ENCODE measurements around the gene ZNRF1. TPM values are rescaled to one million over a fixed set of nuclear protein-coding genes. Genes with fewer than 3 reads are reported as not detected.

The ZNRF1 gene
- total and polyA plus RNA-seq, 2 of the 13 experiments (the other 11 are each of a cell fraction or from before 2014, with no cell fraction given), result 43.9 to 58.7 TPM

DNA sequence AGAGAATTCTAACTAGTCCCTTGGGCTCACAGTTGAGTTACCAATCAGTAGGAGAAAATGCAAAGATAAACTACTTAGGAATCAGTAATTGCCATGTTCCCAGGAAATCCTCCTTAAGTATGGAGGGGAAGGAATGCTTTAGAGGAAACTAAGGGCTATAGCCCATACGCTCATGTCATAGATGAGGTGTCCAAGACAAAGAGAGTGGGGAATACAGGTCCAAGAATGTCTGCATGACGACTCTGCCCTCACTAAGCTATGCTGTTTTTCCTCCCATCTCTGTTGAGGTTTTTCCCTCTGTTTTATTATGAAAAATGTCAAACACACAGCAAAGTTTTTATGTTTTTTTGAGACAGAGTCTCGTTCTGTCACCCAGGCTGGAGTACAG lies 101.8 kb downstream of the ZNRF1 start:
- H3K4me3 ChIP-seq (replicated peaks in 1 of 3; ENCODE audit: insufficient read depth in 1 of 3, low read depth in 2 of 3, low read length in 3 of 3), result no peak overlapping the region
- H4K20me1 ChIP-seq (ENCODE audit: insufficient read depth, low read length), result peaks cover 11% of the 10 kb centered on the region
- TF ChIP-seq YEATS4 (CRISPR knock-in tag; IDR thresholded peaks at IDR 0.05; ENCODE audit: borderline replicate concordance) (no peak), MED1 (CRISPR knock-in tag; IDR thresholded peaks at IDR 0.05) (no peak), RXRA (CRISPR knock-in tag; IDR thresholded peaks at IDR 0.05) (no peak), ZNF577 (CRISPR knock-in tag; IDR thresholded peaks at IDR 0.05; ENCODE audit: borderline replicate concordance, low read depth) (no peak), SNAPC2 (CRISPR knock-in tag; IDR thresholded peaks at IDR 0.05) (no peak), ZFP62 (CRISPR knock-in tag; IDR thresholded peaks at IDR 0.05) (no peak), SRSF9 (IDR thresholded peaks at IDR 0.05; ENCODE audit: borderline replicate concordance, insufficient read depth, low read depth, low read length, poor library complexity, severe bottlenecking) (no peak), PITX1 (CRISPR knock-in tag; IDR thresholded peaks at IDR 0.05) (no peak), HOXA9 (CRISPR knock-in tag; IDR thresholded peaks at IDR 0.05; ENCODE audit: borderline replicate concordance) (no peak)
- TF ChIP-seq, protein P1, sequence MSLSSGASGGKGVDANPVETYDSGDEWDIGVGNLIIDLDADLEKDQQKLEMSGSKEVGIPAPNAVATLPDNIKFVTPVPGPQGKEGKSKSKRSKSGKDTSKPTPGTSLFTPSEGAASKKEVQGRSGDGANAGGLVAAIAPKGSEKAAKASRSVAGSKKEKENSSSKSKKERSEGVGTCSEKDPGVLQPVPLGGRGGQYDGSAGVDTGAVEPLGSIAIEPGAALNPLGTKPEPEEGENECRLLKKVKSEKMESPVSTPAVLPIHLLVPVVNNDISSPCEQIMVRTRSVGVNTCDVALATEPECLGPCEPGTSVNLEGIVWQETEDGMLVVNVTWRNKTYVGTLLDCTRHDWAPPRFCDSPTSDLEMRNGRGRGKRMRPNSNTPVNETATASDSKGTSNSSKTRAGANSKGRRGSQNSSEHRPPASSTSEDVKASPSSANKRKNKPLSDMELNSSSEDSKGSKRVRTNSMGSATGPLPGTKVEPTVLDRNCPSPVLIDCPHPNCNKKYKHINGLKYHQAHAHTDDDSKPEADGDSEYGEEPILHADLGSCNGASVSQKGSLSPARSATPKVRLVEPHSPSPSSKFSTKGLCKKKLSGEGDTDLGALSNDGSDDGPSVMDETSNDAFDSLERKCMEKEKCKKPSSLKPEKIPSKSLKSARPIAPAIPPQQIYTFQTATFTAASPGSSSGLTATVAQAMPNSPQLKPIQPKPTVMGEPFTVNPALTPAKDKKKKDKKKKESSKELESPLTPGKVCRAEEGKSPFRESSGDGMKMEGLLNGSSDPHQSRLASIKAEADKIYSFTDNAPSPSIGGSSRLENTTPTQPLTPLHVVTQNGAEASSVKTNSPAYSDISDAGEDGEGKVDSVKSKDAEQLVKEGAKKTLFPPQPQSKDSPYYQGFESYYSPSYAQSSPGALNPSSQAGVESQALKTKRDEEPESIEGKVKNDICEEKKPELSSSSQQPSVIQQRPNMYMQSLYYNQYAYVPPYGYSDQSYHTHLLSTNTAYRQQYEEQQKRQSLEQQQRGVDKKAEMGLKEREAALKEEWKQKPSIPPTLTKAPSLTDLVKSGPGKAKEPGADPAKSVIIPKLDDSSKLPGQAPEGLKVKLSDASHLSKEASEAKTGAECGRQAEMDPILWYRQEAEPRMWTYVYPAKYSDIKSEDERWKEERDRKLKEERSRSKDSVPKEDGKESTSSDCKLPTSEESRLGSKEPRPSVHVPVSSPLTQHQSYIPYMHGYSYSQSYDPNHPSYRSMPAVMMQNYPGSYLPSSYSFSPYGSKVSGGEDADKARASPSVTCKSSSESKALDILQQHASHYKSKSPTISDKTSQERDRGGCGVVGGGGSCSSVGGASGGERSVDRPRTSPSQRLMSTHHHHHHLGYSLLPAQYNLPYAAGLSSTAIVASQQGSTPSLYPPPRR (CRISPR knock-in tag; IDR thresholded peaks at IDR 0.05; ENCODE audit: borderline replicate concordance), result no peak
- TF ChIP-seq, protein P2, sequence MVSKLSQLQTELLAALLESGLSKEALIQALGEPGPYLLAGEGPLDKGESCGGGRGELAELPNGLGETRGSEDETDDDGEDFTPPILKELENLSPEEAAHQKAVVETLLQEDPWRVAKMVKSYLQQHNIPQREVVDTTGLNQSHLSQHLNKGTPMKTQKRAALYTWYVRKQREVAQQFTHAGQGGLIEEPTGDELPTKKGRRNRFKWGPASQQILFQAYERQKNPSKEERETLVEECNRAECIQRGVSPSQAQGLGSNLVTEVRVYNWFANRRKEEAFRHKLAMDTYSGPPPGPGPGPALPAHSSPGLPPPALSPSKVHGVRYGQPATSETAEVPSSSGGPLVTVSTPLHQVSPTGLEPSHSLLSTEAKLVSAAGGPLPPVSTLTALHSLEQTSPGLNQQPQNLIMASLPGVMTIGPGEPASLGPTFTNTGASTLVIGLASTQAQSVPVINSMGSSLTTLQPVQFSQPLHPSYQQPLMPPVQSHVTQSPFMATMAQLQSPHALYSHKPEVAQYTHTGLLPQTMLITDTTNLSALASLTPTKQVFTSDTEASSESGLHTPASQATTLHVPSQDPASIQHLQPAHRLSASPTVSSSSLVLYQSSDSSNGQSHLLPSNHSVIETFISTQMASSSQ (IDR thresholded peaks at IDR 0.05; ENCODE audit: low read depth), result no peak
- TF ChIP-seq, protein P2 (CRISPR knock-in tag; IDR thresholded peaks at IDR 0.05; ENCODE audit: borderline replicate concordance), result no peak
- no peak overlapping the region for H3K9ac ChIP-seq (ENCODE audit: insufficient read depth, low read depth, low read length)
- BruUV-seq (replicated peaks), result no TSS peak
- CTCF ChIA-PET (ENCODE audit: low intra/inter-chr PET ratio, low total read pairs), result no interaction called here
- FAIRE-seq, result no peak
- H3K27ac ChIP-seq (ENCODE audit: extremely low read length, insufficient read depth, low read length), result no peak overlapping the region
- H3K4me1 ChIP-seq (ENCODE audit: insufficient read depth, low read length), result peaks cover 20% of the 10 kb centered on the region
- peaks cover 12% of the 10 kb centered on the region for H3K79me2 ChIP-seq (ENCODE audit: insufficient read depth, low read length)
- H3K36me3 ChIP-seq (replicated peaks in 1 of 2; ENCODE audit: control insufficient read depth in 1 of 2, insufficient read depth in 2 of 2, low read length in 2 of 2), result peaks cover 16 to 45% of the 10 kb centered on the region in 2 experiments
- no peak for ATAC-seq
- H3K27me3 ChIP-seq (ENCODE audit: control insufficient read depth in 1 of 2, insufficient read depth in 2 of 2, low read length in 2 of 2), result no peaks in the 10 kb centered on the region
- H3K9me3 ChIP-seq (ENCODE audit: low read length), result no peaks in the 10 kb centered on the region
- POLR2A ChIA-PET, result no interaction called here
- H2AFZ ChIP-seq (ENCODE audit: low read length), result no peak overlapping the region
- no peak overlapping the region for H3K4me2 ChIP-seq (ENCODE audit: low read depth, low read length)
- WGBS (ENCODE audit: low lambda C conversion rate), result 97% methylated on average over 3 of the region's 3 CpGs
- intact Hi-C loops (cut with micrococcal nuclease; ENCODE audit: unreplicated experiment) (no loop called here), in situ Hi-C loops (cut with HindIII; ENCODE audit: extremely low pct_ligation_motif_present, low pct_unique_long_range_greater_than_20kb) (loop anchor here (10.0 kb wide), 1 partner anchor 106 kb away; the partner anchor contains the start of gene ZNRF1)
- no peak for DNase-seq (ENCODE audit: low spot score)

Measured in HepG2 (cell line).